Natural killer cell (primary cell): ENCODE data around the gene MAB21L3. TPM values are rescaled to one million over a fixed set of nuclear protein-coding genes. Genes with fewer than 3 reads are reported as not detected.

ENCODE experiments used
- ATAC-seq, 3 donors: fragments of 150-1000 bp in 2 of 3; fragments of 200-7000 bp in 1 of 3; cut with Tn5 transposase; 1 replicate in 1 of 3; 2 replicates in 2 of 3; pipeline ENCODE4 v1.10.0; 2021; ENCODE audit warnings: mild to moderate bottlenecking in 2 of 3, moderate library complexity in 2 of 3
- DNase-seq, 2 donors: peaks; one replicate each; pipeline versions ENCODE4 v3.0.0 to v3.0.0-alpha.2; 2013 to 2021; ENCODE audit warnings: mixed read lengths in 1 of 2
- H3K27ac ChIP-seq: one replicate; pipeline ENCODE4 v1.5.1; 2013; ENCODE audit warnings: mild to moderate bottlenecking, low read length
- H3K27me3 ChIP-seq: one replicate; pipeline ENCODE4 v1.6.1; 2013; ENCODE audit warnings: low read length; ENCODE audit not compliant: control insufficient read depth, insufficient read depth
- H3K36me3 ChIP-seq: one replicate; pipeline ENCODE4 v1.6.1; 2013; ENCODE audit warnings: low read length; ENCODE audit not compliant: control insufficient read depth, insufficient read depth
- H3K4me1 ChIP-seq: one replicate; pipeline ENCODE4 v1.6.1; 2013; ENCODE audit warnings: low read length; ENCODE audit not compliant: control insufficient read depth, insufficient read depth
- H3K4me3 ChIP-seq: one replicate; pipeline ENCODE4 v1.5.1; 2013; ENCODE audit warnings: low read length
- H3K9me3 ChIP-seq: one replicate; pipeline ENCODE4 v1.6.1; 2013; ENCODE audit warnings: low read length; ENCODE audit not compliant: control insufficient read depth, insufficient read depth
- H3K27ac Mint-ChIP-seq, 2 donors: one replicate each; pipeline ENCODE4 v1.8.0; 2022; ENCODE audit warnings: mild to moderate bottlenecking in 2 of 2, mixed read lengths in 2 of 2, moderate library complexity in 1 of 2
- H3K27me3 Mint-ChIP-seq, 2 donors: one replicate each; pipeline ENCODE4 v1.8.0; 2022; ENCODE audit warnings: low read depth in 2 of 2, mixed read lengths in 2 of 2
- H3K36me3 Mint-ChIP-seq: one replicate; pipeline ENCODE4 v1.8.0; 2022; ENCODE audit warnings: mixed read lengths
- H3K4me1 Mint-ChIP-seq, 2 donors: one replicate each; pipeline ENCODE4 v1.8.0; 2022; ENCODE audit warnings: mixed read lengths in 2 of 2
- H3K4me3 Mint-ChIP-seq: one replicate; pipeline ENCODE4 v1.8.0; 2022; ENCODE audit warnings: mild to moderate bottlenecking, moderate library complexity, mixed read lengths
- H3K9me3 Mint-ChIP-seq, 2 donors: one replicate each; pipeline ENCODE4 v1.8.0; 2022; ENCODE audit warnings: mixed read lengths in 2 of 2
- CTCF ChIP-seq: fragments of 200-600 bp; IDR thresholded peaks from one replicate; pipeline ENCODE4 v1.8.0; 2022; ENCODE audit warnings: antibody characterized with exemption
- WGBS: methylation state at CpG from one replicate; pipeline ENCODE4 v1.1.7; 2013; ENCODE audit warnings: missing lambda C conversion rate; ENCODE audit not compliant: insufficient coverage; 5-methylcytosine and 5-hydroxymethylcytosine counted together
- intact Hi-C: fragments of 100-400 bp; cut with micrococcal nuclease; formaldehyde crosslinking; loops from one replicate; pipeline ENCODE4 v1.14.2; 2022
- total RNA-seq, 4 donors: library from RNA; stranded (reverse); fragments of 120-200 nt in 1 of 4; gene quantifications; one replicate each; pipeline versions ENCODE4 v1.2.3 to v1.2.4, GENCODE V29; 2013 to 2022

The MAB21L3 gene
- total RNA-seq, 3 donors from 2014 or later (not counting 1 experiment from before 2014, with no cell fraction given) = not detected

- Histone ChIP-seq H3K4me1 (no peaks in the 10 kb centered on the region), H3K4me3 (no peak overlapping the region), H3K27ac (no peak overlapping the region), H3K36me3 (no peaks in the 10 kb centered on the region), H3K9me3 (no peaks in the 10 kb centered on the region), H3K27me3 (no peaks in the 10 kb centered on the region)
- H3K4me1 Mint-ChIP-seq = no peaks in the 10 kb centered on the region
- H3K9me3 Mint-ChIP-seq = no peaks in the 10 kb centered on the region
- ATAC-seq = no peak
- peaks cover 20 to 31% of the 10 kb centered on the region in 2 donors for H3K27me3 Mint-ChIP-seq
- 85% methylated on average over 3 of the region's 4 CpGs for WGBS
- intact Hi-C loops = no loop called here
- H3K27ac Mint-ChIP-seq = no peak overlapping the region
- no peak overlapping the region for H3K4me3 Mint-ChIP-seq
- no peak for TF ChIP-seq CTCF
- no peak for DNase-seq
- H3K36me3 Mint-ChIP-seq = no peaks in the 10 kb centered on the region
Measured at GRCh38 chr1:116107371-116107770, 3.8 kb upstream of the MAB21L3 start.

- 90% methylated on average over 11 of the region's 11 CpGs for WGBS
- Mint-ChIP-seq H3K27me3 (peaks cover 16 to 46% of the 10 kb centered on the region in 2 donors), H3K4me3 (no peak overlapping the region), H3K9me3 (no peaks in the 10 kb centered on the region), H3K4me1 (no peaks in the 10 kb centered on the region), H3K36me3 (no peaks in the 10 kb centered on the region), H3K27ac (no peak overlapping the region)
- no peak overlapping the region for H3K4me3 ChIP-seq
- no peaks in the 10 kb centered on the region for H3K27me3 ChIP-seq
- no peak for TF ChIP-seq CTCF
- H3K4me1 ChIP-seq = no peaks in the 10 kb centered on the region
- H3K27ac ChIP-seq = no peak overlapping the region
- no peak for ATAC-seq
- no peaks in the 10 kb centered on the region for H3K9me3 ChIP-seq
- no peak for DNase-seq
- intact Hi-C loops = no loop called here
- H3K36me3 ChIP-seq = no peaks in the 10 kb centered on the region
Measured at GRCh38 chr1:116111524-116112021, 374 bp downstream of the MAB21L3 start.

GRCh38 chr1:116112388-116113140 is 1.4 kb downstream of the MAB21L3 start:
- Mint-ChIP-seq H3K27ac (no peak overlapping the region), H3K9me3 (no peaks in the 10 kb centered on the region), H3K4me1 (no peaks in the 10 kb centered on the region), H3K27me3 (peaks cover 16 to 45% of the 10 kb centered on the region in 2 donors), H3K4me3 (no peak overlapping the region), H3K36me3 (no peaks in the 10 kb centered on the region)
- Histone ChIP-seq H3K36me3 (no peaks in the 10 kb centered on the region), H3K27ac (no peak overlapping the region), H3K4me3 (no peak overlapping the region), H3K27me3 (no peaks in the 10 kb centered on the region), H3K9me3 (no peaks in the 10 kb centered on the region), H3K4me1 (no peaks in the 10 kb centered on the region)
- intact Hi-C loops = no loop called here
- ATAC-seq (no peak), DNase-seq (no peak)
- 80% methylated on average over 3 of the region's 4 CpGs for WGBS
- TF ChIP-seq CTCF = no peak

- peaks cover 17 to 38% of the 10 kb centered on the region in 2 donors for H3K27me3 Mint-ChIP-seq
- H3K36me3 Mint-ChIP-seq = no peaks in the 10 kb centered on the region
- H3K4me3 Mint-ChIP-seq = no peak overlapping the region
- ATAC-seq = no peak
- 87% methylated on average over 5 of the region's 7 CpGs for WGBS
- Histone ChIP-seq H3K4me3 (no peak overlapping the region), H3K27ac (no peak overlapping the region), H3K27me3 (no peaks in the 10 kb centered on the region), H3K4me1 (no peaks in the 10 kb centered on the region), H3K36me3 (no peaks in the 10 kb centered on the region), H3K9me3 (no peaks in the 10 kb centered on the region)
- H3K9me3 Mint-ChIP-seq = no peaks in the 10 kb centered on the region
- intact Hi-C loops = no loop called here
- no peak for DNase-seq
- no peak for TF ChIP-seq CTCF
- H3K4me1 Mint-ChIP-seq = no peaks in the 10 kb centered on the region
- no peak overlapping the region for H3K27ac Mint-ChIP-seq
Measured at GRCh38 chr1:116113615-116114014, 2.4 kb downstream of the MAB21L3 start.
